GM21360 (cell line): ENCODE results near the gene BRWD1.

Experiments
- ATAC-seq: cut with Tn5 transposase; IDR thresholded peaks from one replicate; pipeline ENCODE4 v1.9.1; 2021; ENCODE audit warnings: mild to moderate bottlenecking, moderate library complexity; ENCODE audit not compliant: unreplicated experiment

Gene BRWD1

DNA sequence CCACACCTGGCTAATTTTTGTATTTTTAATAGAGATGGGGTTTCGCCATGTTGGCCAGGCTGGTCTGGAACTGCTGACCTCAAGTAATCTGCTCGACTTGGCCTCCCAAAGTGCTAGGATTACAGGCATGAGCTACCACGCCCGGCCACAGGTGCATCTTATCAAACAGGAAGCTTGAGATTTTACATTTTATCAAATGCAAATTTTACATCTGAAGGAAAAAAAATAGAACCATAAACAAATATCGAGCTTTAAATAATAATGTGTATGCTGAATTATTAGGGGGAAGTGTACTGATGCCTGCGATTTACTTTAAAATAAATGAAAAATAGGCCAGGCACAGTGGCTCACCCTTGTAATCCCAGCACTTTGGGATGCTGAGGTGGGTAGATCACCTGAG, 16.6 kb upstream of the BRWD1 start:
- no peak for ATAC-seq

DNA sequence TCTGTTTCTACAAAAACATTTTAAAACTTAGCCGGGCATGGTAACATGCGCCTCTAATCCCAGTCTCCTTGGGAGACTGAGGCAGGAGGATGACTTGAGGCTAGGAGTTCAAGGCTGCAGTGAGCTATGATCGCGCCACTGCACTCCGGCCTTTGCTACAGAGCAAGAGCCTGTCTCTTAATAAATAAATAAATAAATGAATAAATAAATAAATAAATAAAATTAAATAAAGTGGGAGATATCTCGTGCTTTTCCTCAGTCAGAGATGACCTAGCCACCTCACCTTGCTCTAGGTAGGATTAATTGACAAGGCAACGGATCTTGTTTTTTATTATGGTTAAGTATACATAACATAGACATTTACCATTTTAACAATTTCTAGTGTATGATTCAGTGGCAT, 14.3 kb upstream of the BRWD1 start:
- no peak for ATAC-seq

DNA sequence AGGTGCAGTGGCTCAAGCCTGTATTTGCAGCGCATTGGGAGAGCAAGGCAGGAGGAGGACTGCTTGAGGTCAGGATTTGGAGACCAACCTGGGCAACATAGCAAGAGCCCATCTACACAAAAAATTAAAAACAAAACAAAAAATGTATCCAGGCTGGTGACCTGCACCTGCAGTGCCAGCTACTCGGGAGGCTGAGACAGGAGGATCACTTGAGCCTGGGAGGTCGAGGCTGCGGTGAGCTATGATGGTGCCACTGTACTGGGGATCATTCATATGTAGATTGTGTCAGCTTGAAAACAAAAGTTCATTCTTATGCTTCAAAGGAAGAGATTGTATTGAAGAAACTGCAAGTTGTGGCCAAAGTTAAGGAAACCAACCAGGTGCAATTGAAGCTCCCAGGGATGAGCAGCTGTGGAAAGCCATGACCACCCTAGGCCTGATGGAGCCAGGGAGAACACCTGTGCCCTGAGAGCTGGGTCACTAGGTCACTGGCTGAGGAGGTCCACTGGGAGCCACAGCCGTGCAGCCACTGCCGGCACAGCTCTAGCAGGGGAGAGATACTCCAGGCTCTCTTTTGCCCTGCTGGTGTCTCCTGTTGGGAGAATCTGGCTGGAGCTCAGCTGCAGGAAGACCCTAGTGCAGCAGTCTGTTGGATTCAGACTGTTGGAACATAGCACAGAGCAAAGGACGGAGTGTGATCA, 13.3 kb upstream of the BRWD1 start:
- no peak for ATAC-seq

DNA sequence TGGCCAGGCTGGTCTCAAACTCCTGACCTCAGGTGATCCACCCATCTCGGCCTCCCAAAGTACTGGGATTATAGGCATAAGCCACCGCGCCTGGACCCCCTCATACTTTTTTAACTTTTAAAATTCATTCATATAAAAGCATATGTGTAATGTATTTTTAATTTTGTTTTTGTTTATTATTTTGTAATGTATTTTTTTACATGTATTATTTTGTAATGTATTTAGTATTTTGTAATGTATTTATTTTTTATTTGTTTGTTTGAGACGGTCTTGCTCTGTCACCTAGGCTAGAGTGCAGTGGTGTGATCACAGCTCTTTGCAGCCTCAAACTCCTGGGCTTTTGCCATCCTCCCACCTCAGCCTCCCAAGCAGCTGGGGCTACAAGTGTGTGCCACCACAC, 12.0 kb upstream of the BRWD1 start:
- ATAC-seq: no peak

DNA sequence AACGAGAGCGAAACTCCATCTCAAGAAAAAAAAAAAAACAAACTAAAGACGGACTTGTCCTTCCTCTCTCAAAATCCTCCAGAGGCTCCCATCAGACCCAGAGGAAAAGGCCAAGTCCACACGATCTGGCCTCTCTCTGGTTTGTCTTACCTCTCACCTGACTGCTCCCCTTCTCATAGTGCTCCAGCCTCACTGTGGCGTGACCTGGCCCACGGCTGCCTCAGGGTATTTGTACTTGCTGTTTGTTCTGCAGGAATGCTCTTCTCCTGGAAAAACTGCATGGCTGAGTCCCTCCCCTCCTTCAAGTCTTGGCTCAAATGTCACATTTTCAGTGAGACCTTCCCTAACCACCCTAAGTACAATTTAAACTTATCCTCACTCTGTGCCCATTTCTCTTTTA, 8.0 kb upstream of the BRWD1 start:
- ATAC-seq: no peak

DNA sequence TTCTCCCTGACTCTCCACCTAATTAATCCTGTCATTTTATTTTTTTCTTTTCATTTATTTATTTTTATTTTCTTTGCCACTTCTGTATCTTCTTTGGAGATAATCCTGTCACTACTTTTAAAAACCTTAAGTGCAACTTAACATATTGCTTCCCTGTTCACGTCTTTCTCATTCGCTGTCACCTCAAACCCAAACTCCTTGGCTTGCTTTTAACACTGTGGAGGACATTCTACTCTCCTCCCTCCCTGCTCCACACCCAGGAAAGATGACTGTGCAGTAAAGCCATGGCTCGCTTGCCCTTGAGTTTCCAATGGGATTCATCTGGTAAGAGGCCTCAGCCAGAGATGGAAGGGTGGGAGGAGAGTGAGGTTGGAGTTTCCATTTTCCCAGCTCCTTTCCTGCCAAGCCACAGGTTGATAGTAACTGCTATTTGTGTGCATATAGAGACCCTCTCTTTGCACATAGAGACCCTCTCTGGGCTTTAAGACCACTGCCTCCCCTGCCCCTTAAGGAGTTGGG, 6.4 kb upstream of the BRWD1 start:
- ATAC-seq: no peak

DNA sequence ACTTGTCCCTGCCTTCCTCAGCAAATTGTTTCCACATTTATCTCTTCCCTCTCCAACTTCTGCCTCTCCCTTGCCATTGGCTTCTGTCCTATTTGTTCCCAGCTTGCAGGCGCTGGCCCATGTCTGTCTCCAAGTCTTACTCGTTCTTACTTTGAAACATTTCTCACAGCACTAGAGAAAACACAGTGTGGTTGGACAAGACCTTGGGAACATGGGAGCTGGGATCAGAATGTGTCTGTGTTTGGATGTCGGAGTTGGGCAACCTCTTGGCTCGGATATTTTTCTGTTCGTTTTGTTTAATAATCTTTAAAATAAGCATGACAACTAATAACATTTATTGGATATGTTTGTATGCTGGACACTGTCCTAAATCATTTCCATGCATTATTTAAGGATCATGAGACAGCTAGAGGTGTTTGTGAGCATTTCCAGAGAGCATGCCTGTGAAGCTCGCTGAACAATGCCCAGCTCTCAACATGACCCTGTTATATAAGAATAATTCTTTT, 5.9 kb upstream of the BRWD1 start:
- ATAC-seq: no peak

DNA sequence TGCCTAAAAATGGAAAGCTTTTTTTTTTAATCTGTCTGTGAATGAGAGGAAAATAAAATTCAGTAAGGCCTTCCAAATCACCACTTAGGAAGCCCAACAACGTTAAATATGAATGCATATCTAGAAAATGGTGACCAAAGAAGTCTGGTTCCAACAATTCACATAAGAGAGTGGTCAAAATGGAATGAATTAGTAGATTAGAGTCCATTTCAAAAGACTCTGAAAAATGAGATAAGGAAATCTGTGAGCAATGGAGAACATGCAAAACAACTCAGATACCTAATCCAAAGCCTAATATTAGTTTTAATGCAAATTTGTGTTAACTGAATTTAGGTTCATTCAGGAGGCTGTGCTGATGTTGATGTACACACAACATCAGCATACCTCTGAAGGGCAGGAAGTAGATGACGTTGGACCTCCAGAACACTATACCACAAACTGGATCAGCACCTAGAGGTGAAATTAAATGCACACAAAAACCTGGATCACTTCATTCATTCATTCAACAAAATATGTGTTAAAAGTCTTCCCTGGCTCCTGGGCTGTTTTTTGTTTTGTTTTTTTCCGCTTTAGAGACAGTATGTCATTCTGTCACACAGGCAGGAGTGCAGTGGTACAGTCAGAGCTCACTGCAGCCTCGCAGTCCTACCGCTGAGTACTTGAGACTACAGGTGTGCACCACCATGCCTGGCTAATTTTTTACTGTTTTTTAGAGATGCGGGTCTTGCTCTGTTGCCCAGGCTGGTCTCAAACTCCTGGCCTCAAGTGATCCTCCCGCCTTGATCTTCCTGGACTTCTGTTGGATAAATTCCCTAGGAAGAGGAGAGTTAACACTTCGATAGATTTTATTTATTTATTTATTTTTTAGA, 4.9 kb upstream of the BRWD1 start:
- no peak for ATAC-seq

DNA sequence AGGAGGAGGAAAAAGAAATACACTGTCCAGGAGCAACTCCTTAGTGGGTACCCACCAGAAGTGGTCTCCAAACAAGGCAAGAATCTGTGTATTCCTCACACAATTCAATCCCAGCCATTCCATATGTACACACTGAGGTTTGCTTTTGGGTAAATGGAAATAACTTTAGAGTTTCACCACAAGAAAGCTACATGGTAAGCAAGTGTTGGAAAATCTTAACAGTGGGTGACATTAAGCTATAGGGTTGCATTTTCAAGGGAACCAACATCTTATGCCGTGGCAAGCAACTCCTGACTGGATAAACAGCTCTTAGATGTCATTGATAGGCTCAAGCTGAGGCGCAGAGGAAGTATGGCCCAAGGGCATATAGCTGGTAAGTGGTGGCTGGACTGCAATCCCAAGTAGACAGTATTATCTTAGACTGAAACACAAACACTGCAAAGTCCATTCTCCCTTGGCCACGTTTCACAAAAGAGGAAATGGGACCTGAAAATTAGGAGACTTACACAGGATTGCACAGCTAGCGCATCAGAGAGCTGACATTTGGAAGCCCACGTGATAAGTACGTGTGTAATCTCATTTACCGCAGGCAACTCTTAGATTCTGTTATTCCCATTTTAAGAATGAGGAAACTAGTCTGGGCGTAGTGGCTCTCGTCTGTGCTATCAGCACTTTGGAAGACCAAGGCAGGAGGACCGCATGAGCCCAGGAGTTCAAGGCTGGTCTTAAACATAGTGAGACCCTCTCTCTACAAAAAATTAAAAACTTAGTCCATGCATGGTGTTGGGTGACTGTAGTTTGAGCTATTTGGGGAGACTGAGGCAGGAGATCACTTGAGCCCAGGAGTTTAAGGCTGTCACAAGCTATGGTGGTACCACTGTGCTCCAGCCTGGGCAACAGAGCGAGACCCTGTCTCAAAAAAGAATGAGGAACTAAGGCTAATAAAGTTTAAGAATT, 4.0 kb upstream of the BRWD1 start:
- no peak for ATAC-seq

DNA sequence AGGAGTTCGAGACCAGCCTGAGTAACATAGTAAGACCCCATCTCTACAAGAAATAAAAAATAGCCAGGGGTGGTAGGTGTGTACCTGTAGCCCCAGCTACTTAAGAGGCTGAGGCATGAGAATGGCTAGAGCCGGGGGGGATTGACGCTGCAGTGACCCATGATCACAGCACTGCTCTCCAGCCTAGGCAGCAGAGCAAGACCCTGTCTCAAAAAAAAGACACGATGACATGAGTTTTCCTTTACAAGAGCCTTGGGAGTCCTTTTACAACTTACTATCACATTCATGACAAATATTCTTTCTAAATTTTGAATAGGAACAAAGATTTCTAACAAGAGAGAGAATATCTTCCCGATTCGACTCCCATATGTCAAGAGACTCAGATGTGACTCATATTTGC, 3.3 kb upstream of the BRWD1 start:
- ATAC-seq: no peak

DNA sequence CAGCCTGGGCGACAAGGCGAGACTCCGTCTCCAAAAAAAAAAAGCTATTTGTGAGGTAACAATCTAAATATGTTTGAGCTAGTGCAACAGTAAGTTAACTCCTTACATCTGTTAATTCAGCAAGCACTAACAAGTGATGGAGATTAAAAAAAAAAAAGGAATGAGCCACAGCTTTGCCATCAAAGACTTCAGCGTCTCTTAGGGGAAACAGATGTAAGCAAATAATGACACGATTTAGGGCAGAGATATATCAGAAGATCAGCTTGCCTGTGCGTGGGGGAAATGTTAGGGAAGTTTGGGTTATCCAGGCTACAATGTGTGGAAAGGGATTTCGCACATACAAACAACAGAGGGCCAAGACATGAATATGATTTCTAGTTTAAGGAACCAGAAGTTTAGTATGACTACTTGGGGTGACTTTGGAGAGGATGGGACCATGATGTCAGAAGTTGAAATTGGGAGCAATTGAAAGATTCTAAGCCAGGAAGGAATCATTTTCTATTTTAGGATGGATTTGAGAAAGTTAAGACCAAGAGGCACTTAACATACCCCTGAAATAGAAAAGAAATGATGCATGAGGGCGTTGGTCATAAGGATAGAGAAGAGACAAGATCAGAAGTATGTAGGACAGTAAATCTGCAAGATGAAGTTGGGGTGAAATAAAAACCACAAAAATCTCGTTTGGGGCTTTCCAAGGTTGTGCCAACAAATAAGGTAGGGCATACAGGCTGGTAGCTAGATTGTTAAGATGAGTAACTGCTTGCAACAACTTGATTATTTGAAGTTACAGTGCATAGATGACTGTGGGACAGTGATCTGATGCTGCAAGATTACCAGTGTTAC, 2.4 kb upstream of the BRWD1 start:
- ATAC-seq: no peak

DNA sequence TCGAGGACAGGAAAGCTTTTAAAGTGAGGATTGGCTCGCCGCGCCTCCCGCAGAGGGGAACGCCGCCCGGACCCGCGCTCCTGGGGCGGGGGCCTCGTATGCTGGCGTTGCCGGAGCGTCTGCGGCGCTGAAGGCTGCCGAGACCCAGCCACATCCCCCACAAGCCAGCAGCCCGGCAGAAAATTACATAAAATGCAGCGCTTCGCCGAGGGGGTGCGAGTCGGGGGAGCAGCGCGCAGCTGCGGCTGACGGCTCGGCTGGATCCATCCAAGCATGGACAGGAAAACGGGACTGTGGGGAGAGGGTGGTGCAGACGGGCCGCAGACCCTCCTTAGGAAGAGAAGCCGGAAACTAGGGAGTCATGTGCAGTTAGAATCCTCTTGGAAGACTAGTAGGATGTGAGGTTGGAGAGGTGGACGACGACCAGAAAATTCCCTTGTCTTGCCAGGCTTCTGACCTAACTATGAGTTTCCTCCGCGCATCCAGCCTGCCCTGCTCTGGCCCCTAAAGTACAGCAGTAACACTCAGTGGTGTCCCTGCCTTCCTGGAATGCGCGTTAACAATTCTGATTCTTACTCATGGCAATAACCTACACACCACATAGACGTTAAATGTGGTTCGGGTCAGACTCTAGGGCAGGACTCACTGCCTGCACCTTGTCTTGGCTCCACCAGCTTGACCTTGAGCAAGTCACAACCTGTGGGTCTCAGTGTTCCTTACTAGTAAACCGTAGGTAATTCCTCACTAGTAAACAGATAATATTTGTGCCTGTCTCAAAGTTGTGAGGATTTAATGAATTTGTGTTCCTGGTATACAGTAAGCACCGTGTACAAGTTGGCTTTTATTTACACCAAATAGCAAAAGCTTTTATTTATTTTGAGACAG, 953 bp upstream of the BRWD1 start:
- ATAC-seq: no peak

DNA sequence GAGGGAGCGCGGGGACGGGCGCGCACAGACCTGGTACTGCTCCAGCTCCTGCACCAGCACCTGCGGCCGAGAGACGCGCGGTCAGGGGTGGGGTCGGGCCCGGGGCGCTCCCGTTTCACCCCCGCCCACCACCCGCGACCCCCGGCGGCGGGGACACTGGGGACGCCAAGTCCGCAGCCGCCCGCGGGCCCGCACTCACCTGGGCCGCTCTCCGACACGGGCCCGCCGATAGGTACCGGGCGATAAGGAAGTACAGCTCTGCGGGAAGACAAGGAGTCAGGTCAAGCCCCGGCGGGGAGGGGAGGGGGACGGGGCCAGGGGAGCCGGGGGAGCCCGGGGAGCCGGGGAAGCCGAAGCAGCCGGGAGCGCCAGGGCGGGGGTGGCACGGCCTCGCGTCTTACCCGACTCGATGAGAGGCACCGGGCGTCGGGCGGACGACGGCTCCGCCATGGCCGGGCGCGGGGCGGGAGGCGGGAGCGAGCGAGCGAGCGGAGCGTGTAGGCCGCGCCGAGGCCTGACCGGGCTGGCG, 326 bp downstream of the BRWD1 start:
- ATAC-seq: peak; percentile 2

DNA sequence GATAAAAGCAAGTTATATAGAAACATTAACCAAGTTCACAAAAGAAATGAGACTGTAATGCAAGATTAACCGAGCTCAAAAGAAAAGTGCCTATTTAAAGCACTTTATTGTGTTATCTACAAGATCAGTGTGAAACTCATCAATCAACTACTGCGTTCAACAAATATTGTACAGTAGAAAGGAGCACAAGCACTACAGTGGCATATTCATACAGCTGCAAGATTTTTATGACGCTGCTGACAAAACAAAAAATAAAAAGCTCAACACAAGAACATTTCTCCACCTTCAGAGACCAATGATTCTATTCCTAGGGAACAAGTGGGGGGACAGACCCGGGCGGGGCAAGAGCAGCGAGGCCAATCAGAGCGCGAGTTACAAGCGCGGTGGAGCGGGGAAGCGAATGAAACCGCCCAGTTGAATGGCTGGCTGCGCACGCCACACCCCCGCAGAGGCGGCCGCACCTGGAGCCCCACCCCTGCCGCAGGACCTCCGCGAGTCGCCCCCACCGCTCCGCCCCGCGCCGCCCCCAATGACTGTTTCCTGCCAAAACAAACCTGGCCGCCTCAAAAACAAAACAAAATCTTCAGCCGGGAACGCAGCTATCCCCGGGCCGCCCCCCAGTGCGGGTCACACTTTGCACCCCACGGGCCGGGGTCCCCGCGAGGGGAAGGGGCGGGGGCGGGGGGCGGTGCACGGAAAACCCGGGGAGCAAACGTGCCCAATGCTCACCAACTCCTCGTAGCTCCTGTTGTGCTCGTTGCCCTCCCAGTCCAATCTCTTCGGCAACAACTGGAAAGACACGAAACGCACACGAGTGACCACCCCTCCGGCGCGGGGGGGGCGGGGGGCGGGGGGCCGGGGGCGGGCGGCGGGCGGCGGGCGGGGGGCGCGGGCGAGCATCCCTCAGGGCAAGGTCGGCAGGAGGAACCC, 1.1 kb downstream of the BRWD1 start:
- peak; percentile 64 for ATAC-seq

DNA sequence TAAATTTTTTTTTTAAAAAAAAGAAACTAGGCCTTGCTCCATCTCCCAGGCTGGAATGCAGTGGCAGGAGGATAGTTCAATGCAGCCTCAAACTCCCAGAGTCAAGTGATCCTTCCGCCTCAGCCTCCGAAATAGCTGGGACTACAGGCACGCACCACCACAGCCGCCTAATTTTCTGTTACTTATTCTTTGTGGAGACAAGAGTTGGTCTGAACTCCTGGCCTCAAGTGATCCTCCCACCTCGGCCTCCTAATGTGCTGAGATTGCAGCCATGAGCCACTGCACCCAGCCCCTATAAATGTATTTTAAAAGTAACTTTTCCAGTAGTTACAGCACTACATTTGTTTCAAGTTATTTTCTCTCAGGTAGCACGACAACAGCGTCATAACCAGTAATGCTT, 2.3 kb downstream of the BRWD1 start:
- no peak for ATAC-seq

DNA sequence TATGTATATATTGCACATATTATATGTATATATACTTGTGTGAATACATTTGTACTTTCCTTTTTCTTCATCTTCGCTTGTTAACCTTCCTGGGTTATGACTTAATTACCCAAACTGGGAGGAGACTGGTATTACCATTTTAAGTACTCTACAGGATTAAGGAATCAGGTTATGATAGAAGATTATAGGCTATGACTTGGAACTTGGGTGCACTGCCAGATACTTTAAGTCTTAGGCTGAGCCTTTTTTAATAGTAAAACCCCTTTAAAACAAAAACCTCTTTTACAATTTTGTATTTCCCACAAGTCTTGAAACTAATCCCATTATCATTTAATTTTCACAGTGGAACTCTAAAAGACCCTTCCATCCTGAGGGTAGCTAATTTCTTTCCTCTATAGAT, 6.0 kb downstream of the BRWD1 start:
- ATAC-seq: no peak

DNA sequence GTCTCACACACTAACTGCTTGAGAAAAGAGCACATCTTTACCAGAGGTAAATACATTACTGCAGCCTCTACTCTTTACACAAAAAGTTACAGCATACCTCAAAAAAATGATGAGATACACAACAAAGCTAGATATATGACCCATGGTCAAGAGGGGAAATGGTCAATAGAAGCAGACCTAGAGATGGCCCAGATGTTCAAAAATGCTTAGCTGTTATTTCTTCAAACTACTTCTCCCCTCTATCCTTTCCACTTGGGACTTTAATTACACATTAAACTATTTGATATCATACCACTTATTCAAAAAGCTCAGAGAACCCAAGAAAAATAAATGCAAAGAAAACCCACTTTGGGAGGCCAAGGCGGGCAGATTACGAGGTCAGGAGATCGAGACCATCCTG, 12.8 kb downstream of the BRWD1 start:
- no peak for ATAC-seq

DNA sequence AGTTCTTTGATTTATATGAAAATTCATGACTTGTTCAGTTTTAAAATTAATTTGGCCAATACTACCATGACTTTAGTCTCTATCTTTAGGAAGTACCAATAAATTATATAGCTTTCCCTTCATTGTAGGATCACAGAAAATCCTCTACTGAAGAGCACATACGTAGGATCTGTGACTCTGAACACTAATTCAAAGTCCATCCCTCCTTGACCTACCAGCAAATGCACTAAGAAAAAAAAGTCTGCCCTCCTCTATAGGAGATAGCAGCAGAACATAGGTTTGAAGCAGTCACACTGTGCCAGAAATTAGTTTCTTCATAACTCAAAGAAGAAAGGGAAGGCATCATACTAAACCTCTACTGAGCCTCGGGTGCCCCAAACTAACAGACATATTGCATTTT, 16.5 kb downstream of the BRWD1 start:
- no peak for ATAC-seq
